Vagina (tissue), 2 donors: Measurements from ENCODE around the gene ANKRD35. TPM values are rescaled to one million over a fixed set of nuclear protein-coding genes. Genes with fewer than 3 reads are reported as not detected.
A peak's percentile ranks its signal among the peaks of the same experiment; 100 is the strongest.
"Not testable (repeated sequence)": the region's sequence is repeated elsewhere in the genome, so short reads cannot be mapped to it uniquely, and the experiment has no call there.

Experiments used
- DNase-seq, 2 donors: peaks; one replicate each; pipeline ENCODE4 v3.0.0-alpha.2; 2017; ENCODE audit errors: extremely low spot score in 2 of 2
- H3K27ac ChIP-seq: fragments of 200-600 bp; sonication (generic); one replicate; pipeline ENCODE4 v1.5.1; 2019
- H3K27me3 ChIP-seq: fragments of 200-600 bp; sonication (generic); one replicate; pipeline ENCODE4 v1.5.1; 2019
- H3K36me3 ChIP-seq, 2 donors: fragments of 200-600 bp; sonication (generic); one replicate each; pipeline ENCODE4 v1.5.1; 2017 to 2019
- H3K4me1 ChIP-seq: fragments of 200-600 bp; sonication (generic); one replicate; pipeline ENCODE4 v1.5.1; 2019
- H3K4me3 ChIP-seq, 2 donors: fragments of 200-600 bp; sonication (generic); 1 replicate in 1 of 2; 2 replicates in 1 of 2; pipeline ENCODE4 v1.5.1; 2016 to 2019
- H3K9me3 ChIP-seq: fragments of 200-600 bp; sonication (generic); one replicate; pipeline ENCODE4 v1.5.1; 2019
- CTCF ChIP-seq, 3 experiments: fragments of 450-650 bp in 2 of 3; fragments of 200-600 bp in 1 of 3; sonication (generic) in 1 of 3; IDR thresholded peaks; one replicate each; pipeline ENCODE4 v1.5.1; 2017 to 2019; ENCODE audit warnings: antibody characterized with exemption in 3 of 3, mild to moderate bottlenecking in 2 of 3, moderate library complexity in 2 of 3
- POLR2A ChIP-seq, 2 donors: fragments of 450-650 bp; IDR thresholded peaks; one replicate each; pipeline ENCODE4 v1.6.1; 2017; ENCODE audit warnings: antibody characterized with exemption in 2 of 2, mild to moderate bottlenecking in 2 of 2, moderate library complexity in 2 of 2
- POLR2AphosphoS5 ChIP-seq, 2 donors: sonication (generic); formaldehyde crosslinking; IDR thresholded peaks; one replicate each; pipeline ENCODE4 v1.9.0; 2017; ENCODE audit warnings: antibody characterized with exemption in 2 of 2, mild to moderate bottlenecking in 2 of 2, low read depth in 1 of 2; ENCODE audit not compliant: insufficient read depth in 1 of 2
- intact Hi-C: fragments of 100-400 bp; cut with DNase I; formaldehyde crosslinking; loops from one replicate; pipeline ENCODE4 v1.15.1; 2023
- total RNA-seq: library from RNA; depleted of rRNA; stranded (reverse); fragments of >200 nt; gene quantifications from one replicate; pipeline ENCODE4 v1.2.3, GENCODE V29; 2016

Gene ANKRD35
- total RNA-seq, 1 donor from 2014 or later, result 17.9 TPM

DNA sequence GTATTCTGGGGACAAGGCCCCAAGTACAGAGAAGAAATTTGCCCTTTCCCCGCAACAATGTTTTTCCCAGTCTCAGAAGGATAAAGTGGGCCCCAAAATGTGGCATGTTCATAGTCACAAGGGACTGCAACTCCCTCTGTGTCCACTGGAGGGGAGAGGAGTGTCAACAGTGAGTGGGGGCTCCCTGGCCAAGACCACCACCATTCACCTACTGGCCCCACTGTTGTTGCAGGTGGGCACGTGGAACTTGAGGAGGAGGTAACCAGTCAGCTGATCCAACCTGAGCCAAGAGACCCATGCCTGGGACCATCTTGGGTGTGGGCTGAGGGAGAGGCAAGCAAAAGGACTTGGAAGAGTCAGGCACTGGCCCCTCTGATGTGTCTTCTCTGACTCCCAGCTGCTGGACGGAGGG lies 39.5 kb downstream of the ANKRD35 start:
- Histone ChIP-seq H3K4me1 (peaks cover 19% of the 10 kb centered on the region), H3K27ac (peak overlapping the region; percentile 89), H3K9me3 (no peaks in the 10 kb centered on the region), H3K36me3 (peaks cover 0 to 51% of the 10 kb centered on the region in 2 donors), H3K27me3 (no peaks in the 10 kb centered on the region), H3K4me3 (peak overlapping the region; percentile 45 to 63)
- no peak for TF ChIP-seq POLR2AphosphoS5 (IDR thresholded peaks at IDR 0.05; ENCODE audit: insufficient read depth in 1 of 2, low read depth in 1 of 2)
- peak in 1 of 3 experiments; percentile 51 for TF ChIP-seq CTCF (IDR thresholded peaks at IDR 0.05)
- intact Hi-C loops, result no loop called here
- DNase-seq, result no peak

DNA sequence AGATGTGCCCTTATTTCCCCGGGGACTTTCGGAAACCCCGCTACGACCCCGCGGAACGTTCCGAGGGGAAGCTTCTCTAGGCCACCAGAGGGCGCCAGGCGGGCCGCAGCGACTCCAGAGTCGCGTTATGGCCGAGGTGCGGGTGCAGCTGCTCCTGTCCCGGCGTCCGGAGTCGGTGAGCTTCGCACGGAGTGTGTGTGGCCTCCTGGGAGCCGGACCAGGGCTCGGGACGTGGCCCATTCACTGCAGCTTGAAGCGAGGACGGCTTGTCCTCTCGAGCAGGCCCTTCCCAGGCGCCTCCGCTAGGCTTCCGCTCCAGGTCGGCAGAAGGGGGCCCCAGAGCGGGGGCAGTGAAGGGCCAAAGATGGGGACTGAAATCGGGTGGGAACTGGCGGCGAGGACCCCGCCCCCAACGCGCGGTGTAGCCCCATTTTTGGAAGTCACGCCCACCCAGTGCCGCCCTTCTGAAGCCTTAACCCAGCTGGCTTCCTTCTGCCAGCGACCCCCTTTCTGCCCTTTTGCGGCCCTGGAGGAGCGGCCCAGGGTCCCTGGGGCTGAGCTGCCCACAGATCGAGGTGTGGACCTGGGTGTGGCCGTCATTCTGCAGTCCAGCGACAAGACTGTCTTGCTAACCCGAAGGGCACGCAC lies 40.0 kb downstream of the ANKRD35 start, which contains the start of gene NUDT17:
Gene NUDT17, plus strand, starts transcription at position 117 of the 648 bp plus-strand sequence. Its CDS starts 11 bp downstream, at position 128.
- Histone ChIP-seq H3K27ac (peak within 1 kb of the TSS; percentile 89), H3K9me3 (no peaks in the 10 kb centered on the region), H3K4me1 (peaks cover 19% of the 10 kb centered on the region), H3K4me3 (peak within 1 kb of the TSS; percentile 45 to 63), H3K27me3 (no peaks in the 10 kb centered on the region), H3K36me3 (peaks cover 0 to 50% of the 10 kb centered on the region in 2 donors)
- intact Hi-C loops, result no loop called here
- DNase-seq, result no peak
- TF ChIP-seq POLR2A (IDR thresholded peaks at IDR 0.05), result no peak
- peak in 1 of 2 donors; percentile 70 for TF ChIP-seq POLR2AphosphoS5 (IDR thresholded peaks at IDR 0.05; ENCODE audit: insufficient read depth in 1 of 2, low read depth in 1 of 2)
- peak; percentile 80 to 91 (median 90) for TF ChIP-seq CTCF (IDR thresholded peaks at IDR 0.05)

DNA sequence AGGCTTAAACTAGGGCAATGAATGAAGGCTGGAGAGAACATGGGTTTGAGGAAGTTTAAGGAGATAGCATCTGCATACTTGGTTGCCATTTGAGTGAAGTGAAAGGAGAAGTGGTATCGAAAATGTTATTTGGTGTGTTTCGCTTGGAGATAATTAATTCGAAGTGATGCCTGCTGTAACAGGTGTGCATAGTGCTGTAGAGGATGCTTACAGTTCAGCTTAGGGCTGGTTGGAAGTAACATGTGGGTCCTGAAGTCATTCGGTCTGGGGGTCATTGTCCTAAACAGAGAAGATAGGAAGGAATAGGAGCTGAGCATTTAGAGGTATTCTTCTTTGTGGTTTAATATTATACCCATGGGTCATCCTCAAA lies 40.5 kb downstream of the ANKRD35 start:
- Histone ChIP-seq H3K4me1 (peaks cover 19% of the 10 kb centered on the region), H3K27ac (peak overlapping the region; percentile 89), H3K36me3 (peaks cover 0 to 50% of the 10 kb centered on the region in 2 donors), H3K27me3 (no peaks in the 10 kb centered on the region), H3K9me3 (no peaks in the 10 kb centered on the region), H3K4me3 (peak overlapping the region; percentile 45 to 63)
- intact Hi-C loops, result no loop called here
- no peak for DNase-seq
- TF ChIP-seq CTCF (IDR thresholded peaks at IDR 0.05) (no peak), POLR2AphosphoS5 (IDR thresholded peaks at IDR 0.05; ENCODE audit: insufficient read depth in 1 of 2, low read depth in 1 of 2) (no peak), POLR2A (IDR thresholded peaks at IDR 0.05) (no peak)

GRCh38 chr1:145843031-145843430 lies 42.6 kb downstream of the ANKRD35 start:
- peaks cover 0 to 51% of the 10 kb centered on the region in 2 donors for H3K36me3 ChIP-seq
- no peak overlapping the region for H3K27ac ChIP-seq
- intact Hi-C loops, result no loop called here
- H3K4me1 ChIP-seq, result peaks cover 19% of the 10 kb centered on the region
- no peak for DNase-seq
- TF ChIP-seq CTCF (IDR thresholded peaks at IDR 0.05) (no peak), POLR2AphosphoS5 (IDR thresholded peaks at IDR 0.05; ENCODE audit: insufficient read depth in 1 of 2, low read depth in 1 of 2) (no peak), POLR2A (IDR thresholded peaks at IDR 0.05) (no peak)
- no peaks in the 10 kb centered on the region for H3K27me3 ChIP-seq
- H3K9me3 ChIP-seq, result no peaks in the 10 kb centered on the region
- no peak overlapping the region for H3K4me3 ChIP-seq

- H3K36me3 ChIP-seq, result peaks cover 3 to 98% of the 10 kb centered on the region in 2 donors
- no peak overlapping the region for H3K27ac ChIP-seq
- H3K9me3 ChIP-seq, result no peaks in the 10 kb centered on the region
- no peak for DNase-seq
- TF ChIP-seq POLR2A (IDR thresholded peaks at IDR 0.05) (no peak), CTCF (IDR thresholded peaks at IDR 0.05) (no peak), POLR2AphosphoS5 (IDR thresholded peaks at IDR 0.05; ENCODE audit: insufficient read depth in 1 of 2, low read depth in 1 of 2) (no peak)
- no peaks in the 10 kb centered on the region for H3K27me3 ChIP-seq
- no peaks in the 10 kb centered on the region for H3K4me1 ChIP-seq
- intact Hi-C loops, result loop anchor here (5.0 kb wide), 1 partner anchor 185 kb away; the partner anchor contains the start of gene HJV
- H3K4me3 ChIP-seq, result no peak overlapping the region
Observed at GRCh38 chr1:145837656-145838055, 48.0 kb downstream of the ANKRD35 start.

DNA sequence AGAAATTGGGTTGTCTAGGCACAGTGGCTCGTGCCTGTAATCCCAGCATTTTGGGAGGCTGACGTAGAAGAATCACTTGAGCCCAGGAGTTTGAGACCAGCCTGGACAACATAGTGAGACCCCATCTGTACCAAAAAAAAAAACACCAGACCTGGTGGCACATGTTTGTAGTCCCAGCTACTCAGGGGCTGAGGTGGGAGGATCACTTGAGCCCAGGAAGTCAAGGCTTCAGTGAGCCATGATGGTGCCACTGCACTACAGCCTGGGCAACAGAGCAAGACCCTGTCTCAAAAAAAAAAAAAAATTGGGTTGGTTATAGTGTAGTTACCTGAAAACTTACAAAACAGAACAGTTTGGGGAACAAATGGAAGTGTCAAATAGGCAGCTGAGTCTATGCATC lies 54.9 kb downstream of the ANKRD35 start:
- peaks cover 10 to 93% of the 10 kb centered on the region in 2 donors for H3K36me3 ChIP-seq
- H3K4me3 ChIP-seq, intact Hi-C loops, H3K27ac ChIP-seq, DNase-seq, H3K27me3 ChIP-seq, H3K9me3 ChIP-seq, H3K4me1 ChIP-seq: not testable (repeated sequence)
